ENCODE results near the gene MGAT5. TPM values are rescaled to one million over a fixed set of nuclear protein-coding genes. Genes with fewer than 3 reads are reported as not detected.

MGAT5 gene
- total RNA-seq, 2 experiments from 2014 or later: 48.5 to 54.3 TPM

- Mint-ChIP-seq H3K9me3 (ENCODE audit: insufficient read depth) (no peaks in the 10 kb centered on the region), H3K4me1 (ENCODE audit: low read depth) (peaks cover 95% of the 10 kb centered on the region), H3K36me3 (ENCODE audit: low read depth) (peaks cover 33% of the 10 kb centered on the region), H3K27ac (no peak overlapping the region), H3K27me3 (ENCODE audit: low read depth) (peaks cover 2% of the 10 kb centered on the region), H3K4me3 (no peak overlapping the region)
- DNase-seq (no peak), ATAC-seq (no peak)
- CTCF ChIA-PET: interaction anchor here (1.0 to 2.9 kb wide), 3 partner anchors 9 to 139 kb away, joined by 3 to 18 read pairs (median 9); no protein-coding TSS in a partner anchor
- POLR2A ChIA-PET: no interaction called here
These were observed 3.6 kb downstream of the MGAT5 start for GRCh38 chr2:134257509-134257908.

- H3K4me1 Mint-ChIP-seq (ENCODE audit: low read depth): peaks cover 95% of the 10 kb centered on the region
- DNase-seq (no peak), ATAC-seq (peak; percentile 46)
- H3K27me3 Mint-ChIP-seq (ENCODE audit: low read depth): peaks cover 2% of the 10 kb centered on the region
- ChIA-PET POLR2A (no interaction called here), CTCF (interaction anchor here (1.0 to 2.9 kb wide), 3 partner anchors 10 to 139 kb away, joined by 3 to 18 read pairs (median 9); no protein-coding TSS in a partner anchor)
- no peaks in the 10 kb centered on the region for H3K9me3 Mint-ChIP-seq (ENCODE audit: insufficient read depth)
- peak overlapping the region; percentile 85 for H3K27ac Mint-ChIP-seq
- peaks cover 39% of the 10 kb centered on the region for H3K36me3 Mint-ChIP-seq (ENCODE audit: low read depth)
- H3K4me3 Mint-ChIP-seq: peak overlapping the region; percentile 12
These were observed 4.3 kb downstream of the MGAT5 start for GRCh38 chr2:134257965-134258683.

- ATAC-seq (peak; percentile 93), DNase-seq (peak; percentile 84)
- H3K27me3 Mint-ChIP-seq (ENCODE audit: low read depth): peaks cover 2% of the 10 kb centered on the region
- ChIA-PET POLR2A (no interaction called here), CTCF (interaction anchor here (4.6 kb wide), 1 partner anchor 13 kb away, joined by 27 read pairs; no protein-coding TSS in a partner anchor)
- H3K4me1 Mint-ChIP-seq (ENCODE audit: low read depth): peaks cover 92% of the 10 kb centered on the region
- peaks cover 33% of the 10 kb centered on the region for H3K36me3 Mint-ChIP-seq (ENCODE audit: low read depth)
- peak overlapping the region; percentile 12 for H3K4me3 Mint-ChIP-seq
- H3K9me3 Mint-ChIP-seq (ENCODE audit: insufficient read depth): no peaks in the 10 kb centered on the region
- H3K27ac Mint-ChIP-seq: peak overlapping the region; percentile 85
These were observed 5.0 kb downstream of the MGAT5 start for GRCh38 chr2:134258684-134259388.

GRCh38 chr2:134259571-134259970, 5.7 kb downstream of the MGAT5 start:
- CTCF ChIA-PET: interaction anchor here (4.6 kb wide), 1 partner anchor 14 kb away, joined by 27 read pairs; no protein-coding TSS in a partner anchor

GRCh38 chr2:134259994-134260393, 6.1 kb downstream of the MGAT5 start:
- Mint-ChIP-seq H3K4me1 (ENCODE audit: low read depth) (peaks cover 83% of the 10 kb centered on the region), H3K36me3 (ENCODE audit: low read depth) (peaks cover 22% of the 10 kb centered on the region), H3K4me3 (no peak overlapping the region), H3K27me3 (ENCODE audit: low read depth) (peaks cover 2% of the 10 kb centered on the region), H3K9me3 (ENCODE audit: insufficient read depth) (no peaks in the 10 kb centered on the region), H3K27ac (no peak overlapping the region)
- ChIA-PET CTCF (interaction anchor here (2.5 to 4.6 kb wide), 2 partner anchors 14 to 23 kb away, joined by 11 to 27 read pairs; no protein-coding TSS in a partner anchor), POLR2A (no interaction called here)
- ATAC-seq (no peak), DNase-seq (no peak)

More at GRCh38 chr2:134259571-134259970, 5.7 kb downstream of the MGAT5 start:
- ATAC-seq: no peak
- Mint-ChIP-seq H3K4me1 (ENCODE audit: low read depth) (peaks cover 84% of the 10 kb centered on the region), H3K27ac (no peak overlapping the region), H3K9me3 (ENCODE audit: insufficient read depth) (no peaks in the 10 kb centered on the region), H3K27me3 (ENCODE audit: low read depth) (peaks cover 2% of the 10 kb centered on the region), H3K4me3 (no peak overlapping the region), H3K36me3 (ENCODE audit: low read depth) (peaks cover 26% of the 10 kb centered on the region)
- POLR2A ChIA-PET: no interaction called here
- no peak for DNase-seq

GRCh38 chr2:134260713-134261112, 6.8 kb downstream of the MGAT5 start:
- no peak overlapping the region for H3K27ac Mint-ChIP-seq
- DNase-seq: no peak
- ATAC-seq: no peak
- H3K36me3 Mint-ChIP-seq (ENCODE audit: low read depth): peaks cover 17% of the 10 kb centered on the region
- H3K4me3 Mint-ChIP-seq: no peak overlapping the region
- H3K27me3 Mint-ChIP-seq (ENCODE audit: low read depth): no peaks in the 10 kb centered on the region
- no peaks in the 10 kb centered on the region for H3K9me3 Mint-ChIP-seq (ENCODE audit: insufficient read depth)
- ChIA-PET POLR2A (no interaction called here), CTCF (interaction anchor here (2.1 to 4.6 kb wide), 4 partner anchors 15 to 151 kb away, joined by 10 to 27 read pairs (median 12); no protein-coding TSS in a partner anchor)
- peaks cover 84% of the 10 kb centered on the region for H3K4me1 Mint-ChIP-seq (ENCODE audit: low read depth)

- POLR2A ChIA-PET: interaction anchor here (0.8 kb wide), 1 partner anchor 8 kb away, joined by 3 read pairs; no protein-coding TSS in a partner anchor
These were observed 7.7 kb downstream of the MGAT5 start for GRCh38 chr2:134261398-134262131.

GRCh38 chr2:134262684-134263083, 8.8 kb downstream of the MGAT5 start:
- Mint-ChIP-seq H3K9me3 (ENCODE audit: insufficient read depth) (no peaks in the 10 kb centered on the region), H3K4me3 (peak overlapping the region; percentile 48), H3K27me3 (ENCODE audit: low read depth) (no peaks in the 10 kb centered on the region), H3K36me3 (ENCODE audit: low read depth) (peaks cover 16% of the 10 kb centered on the region), H3K4me1 (ENCODE audit: low read depth) (peaks cover 73% of the 10 kb centered on the region), H3K27ac (peak overlapping the region; percentile 78)
- DNase-seq: no peak
- ChIA-PET CTCF (interaction anchor here (1.0 to 4.6 kb wide), 5 partner anchors 17 to 145 kb away, joined by 3 to 27 read pairs (median 11); no protein-coding TSS in a partner anchor), POLR2A (interaction anchor here (0.8 to 1.0 kb wide), 2 partner anchors 9 to 10 kb away, joined by 3 read pairs; no protein-coding TSS in a partner anchor)
- peak; percentile 18 for ATAC-seq

More at GRCh38 chr2:134261398-134262131, 7.7 kb downstream of the MGAT5 start:
- no peaks in the 10 kb centered on the region for H3K27me3 Mint-ChIP-seq (ENCODE audit: low read depth)
- CTCF ChIA-PET: interaction anchor here (0.6 to 4.6 kb wide), 9 partner anchors 16 to 190 kb away, joined by 3 to 27 read pairs (median 6); no protein-coding TSS in a partner anchor
- DNase-seq: no peak
- peak overlapping the region; percentile 63 for H3K27ac Mint-ChIP-seq
- H3K36me3 Mint-ChIP-seq (ENCODE audit: low read depth): peaks cover 17% of the 10 kb centered on the region
- H3K9me3 Mint-ChIP-seq (ENCODE audit: insufficient read depth): no peaks in the 10 kb centered on the region
- H3K4me1 Mint-ChIP-seq (ENCODE audit: low read depth): peaks cover 78% of the 10 kb centered on the region
- no peak overlapping the region for H3K4me3 Mint-ChIP-seq
- no peak for ATAC-seq

GRCh38 chr2:134268265-134268664, 14.4 kb downstream of the MGAT5 start:
- no peak overlapping the region for H3K27ac Mint-ChIP-seq
- CTCF ChIA-PET: interaction anchor here (0.8 to 2.1 kb wide), 2 partner anchors 14 to 150 kb away, joined by 3 to 8 read pairs; no protein-coding TSS in a partner anchor
- H3K4me1 Mint-ChIP-seq (ENCODE audit: low read depth): peaks cover 37% of the 10 kb centered on the region
- peaks cover 34% of the 10 kb centered on the region for H3K36me3 Mint-ChIP-seq (ENCODE audit: low read depth)
- H3K27me3 Mint-ChIP-seq (ENCODE audit: low read depth): no peaks in the 10 kb centered on the region
- POLR2A ChIA-PET: interaction anchor here (1.0 kb wide), 1 partner anchor 12 kb away, joined by 3 read pairs; no protein-coding TSS in a partner anchor
- H3K4me3 Mint-ChIP-seq: no peak overlapping the region
- no peaks in the 10 kb centered on the region for H3K9me3 Mint-ChIP-seq (ENCODE audit: insufficient read depth)
- no peak for ATAC-seq
- DNase-seq: no peak

- Mint-ChIP-seq H3K4me3 (no peak overlapping the region), H3K36me3 (ENCODE audit: low read depth) (peaks cover 40% of the 10 kb centered on the region), H3K4me1 (ENCODE audit: low read depth) (peaks cover 37% of the 10 kb centered on the region), H3K27me3 (ENCODE audit: low read depth) (no peaks in the 10 kb centered on the region), H3K27ac (no peak overlapping the region), H3K9me3 (ENCODE audit: insufficient read depth) (no peaks in the 10 kb centered on the region)
- DNase-seq (no peak), ATAC-seq (no peak)
- ChIA-PET POLR2A (no interaction called here), CTCF (interaction anchor here (0.8 to 2.1 kb wide), 3 partner anchors 13 to 151 kb away, joined by 3 to 8 read pairs (median 4); no protein-coding TSS in a partner anchor)
These were observed 15.4 kb downstream of the MGAT5 start for GRCh38 chr2:134269230-134269629.

All from activated CD8-positive, alpha-beta T cell treated with anti-CD3 and anti-CD28 coated beads, Interleukin-2, amount 10 ng/mL, durations not matched to agents 7 days and 5 days (primary cell).